Esophagus squamous epithelium (tissue), 5 donors: ENCODE measurements around the gene HOXA10. TPM values are rescaled to one million over a fixed set of nuclear protein-coding genes. Genes with fewer than 3 reads are reported as not detected.

Experiments
- DNase-seq: peaks from one replicate; lab custom pipeline; 2025; lab: John Stamatoyannopoulos, UW
- H3K27ac ChIP-seq, 4 donors: fragments of 200-600 bp; sonication (generic); one replicate each; pipeline ENCODE4 v1.5.1; 2016 to 2019; ENCODE audit warnings: mild to moderate bottlenecking in 1 of 4
- H3K27me3 ChIP-seq, 4 donors: fragments of 200-600 bp; sonication (generic); 1 replicate in 3 of 4; 2 replicates in 1 of 4; pipeline versions ENCODE4 v1.5.1 to v1.6.0; 2017 to 2021; ENCODE audit warnings: antibody characterized with exemption in 1 of 4
- H3K36me3 ChIP-seq, 3 donors: fragments of 200-600 bp; sonication (generic); one replicate each; pipeline ENCODE4 v1.5.1; 2016 to 2019
- H3K4me1 ChIP-seq, 3 donors: fragments of 200-600 bp; sonication (generic); one replicate each; pipeline ENCODE4 v1.5.1; 2017 to 2019
- H3K4me3 ChIP-seq, 4 donors: fragments of 200-600 bp; sonication (generic); 1 replicate in 3 of 4; 2 replicates in 1 of 4; pipeline ENCODE4 v1.5.1; 2016 to 2019; ENCODE audit warnings: mild to moderate bottlenecking in 2 of 4, moderate library complexity in 1 of 4
- H3K9me3 ChIP-seq, 3 donors: fragments of 200-600 bp; sonication (generic); one replicate each; pipeline ENCODE4 v1.5.1; 2016 to 2019
- CTCF ChIP-seq, 6 experiments: fragments of 450-650 bp in 4 of 6; fragments of 200-600 bp in 2 of 6; sonication (generic) in 2 of 6; IDR thresholded peaks; one replicate each; pipeline ENCODE4 v1.5.1; 2016 to 2019; ENCODE audit warnings: antibody characterized with exemption in 6 of 6, mild to moderate bottlenecking in 4 of 6, moderate library complexity in 4 of 6
- POLR2A ChIP-seq, 4 donors: fragments of 450-650 bp; IDR thresholded peaks; one replicate each; pipeline ENCODE4 v1.6.1; 2017; ENCODE audit warnings: antibody characterized with exemption in 4 of 4, mild to moderate bottlenecking in 4 of 4, moderate library complexity in 3 of 4
- WGBS, 2 donors: methylation state at CpG; one replicate each; pipeline ENCODE4 v1.1.5; 2018; 5-methylcytosine and 5-hydroxymethylcytosine counted together
- intact Hi-C: fragments of 100-400 bp; cut with DNase I; formaldehyde crosslinking; loops from one replicate; pipeline ENCODE4 v1.15.0; 2022
- total RNA-seq, 4 donors: library from RNA; depleted of rRNA; stranded (reverse); fragments of >200 nt; gene quantifications; one replicate each; pipeline ENCODE4 v1.1.0, GENCODE V29; 2016
- donor health status: DM: yes; HTN: yes; CAD: no.

HOXA10 gene
- total RNA-seq, 4 donors from 2014 or later = not detected

DNA sequence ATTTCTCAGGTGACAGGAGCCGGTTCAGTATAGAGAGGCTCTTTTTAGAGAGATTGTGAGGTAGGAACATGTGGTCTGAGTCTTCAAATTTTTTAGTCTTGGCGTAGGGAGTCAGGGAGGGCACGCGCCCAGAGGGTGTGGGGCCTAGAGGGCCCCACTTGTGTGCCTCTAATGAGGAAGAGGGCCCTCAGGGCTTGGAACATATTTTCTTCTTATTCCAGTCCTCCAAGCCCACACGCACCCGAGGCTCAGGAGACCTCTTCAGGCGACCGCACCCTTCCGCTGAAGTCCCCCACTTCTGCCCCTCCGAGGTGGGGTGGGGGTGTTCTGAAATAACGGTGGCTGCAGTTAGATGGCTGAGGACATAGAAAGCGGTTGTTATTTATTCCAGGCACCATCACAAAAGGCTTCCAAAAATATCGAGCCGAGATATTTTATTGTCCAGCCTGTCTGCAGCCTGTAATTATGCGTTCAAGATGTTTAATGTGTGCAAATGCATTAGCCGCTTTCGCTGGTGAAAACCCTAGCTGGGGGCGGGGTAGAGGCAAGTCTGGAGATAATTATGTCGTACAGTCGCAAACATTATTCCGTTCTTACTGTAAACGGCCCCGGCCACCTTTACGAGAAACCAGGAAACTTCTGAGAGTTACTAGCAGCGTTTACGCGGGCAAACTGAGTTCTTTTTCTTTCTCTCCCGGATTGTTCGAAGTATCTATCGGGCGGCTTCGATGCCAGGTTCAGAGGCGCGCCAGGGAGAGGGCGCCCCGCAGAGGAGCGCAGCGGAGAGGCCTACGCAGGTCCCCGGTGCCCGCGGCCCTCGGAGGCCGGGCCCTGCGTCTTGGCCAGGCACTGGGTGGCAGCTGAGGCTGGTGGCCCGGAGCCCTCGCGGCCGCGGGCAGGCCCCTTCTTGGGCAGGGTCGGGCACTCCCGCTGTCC is 38.6 kb upstream of the HOXA10 start:
- TF ChIP-seq CTCF (IDR thresholded peaks at IDR 0.05) = no peak
- TF ChIP-seq POLR2A (IDR thresholded peaks at IDR 0.05) = no peak
- 12 to 22% methylated on average over 19 to 24 of the region's 52 CpGs for WGBS, 2 donors
- peak overlapping the region in 1 of 4 donors; percentile 10 for H3K4me3 ChIP-seq
- H3K27me3 ChIP-seq = peaks cover 13 to 100% (median 44%) of the 10 kb centered on the region in 4 donors
- H3K9me3 ChIP-seq = no peaks in the 10 kb centered on the region
- no peaks in the 10 kb centered on the region for H3K36me3 ChIP-seq
- intact Hi-C loops = loop anchor here (5.0 kb wide), 1 partner anchor 370 kb away; no protein-coding TSS in a partner anchor
- DNase-seq = no peak
- no peak overlapping the region for H3K27ac ChIP-seq
- peaks cover 7 to 19% (median 10%) of the 10 kb centered on the region in 3 donors for H3K4me1 ChIP-seq

GRCh38 chr7:27211764-27212204 is 37.7 kb upstream of the HOXA10 start:
- Histone ChIP-seq H3K9me3 (no peaks in the 10 kb centered on the region), H3K4me3 (no peak overlapping the region), H3K36me3 (no peaks in the 10 kb centered on the region), H3K4me1 (peaks cover 7 to 19% (median 10%) of the 10 kb centered on the region in 3 donors), H3K27me3 (peaks cover 13 to 100% (median 50%) of the 10 kb centered on the region in 4 donors), H3K27ac (no peak overlapping the region)
- no peak for DNase-seq
- TF ChIP-seq POLR2A (IDR thresholded peaks at IDR 0.05) (no peak), CTCF (IDR thresholded peaks at IDR 0.05) (no peak)
- 47 to 53% methylated on average over 3 of the region's 3 CpGs for WGBS, 2 donors
- intact Hi-C loops = loop anchor here (5.0 kb wide), 1 partner anchor 371 kb away; no protein-coding TSS in a partner anchor

- 71 to 83% methylated on average over 1 of the region's 1 CpG for WGBS, 2 donors
- intact Hi-C loops = loop anchor here (5.0 kb wide), 1 partner anchor 371 kb away; no protein-coding TSS in a partner anchor
- H3K27ac ChIP-seq = no peak overlapping the region
- H3K4me3 ChIP-seq = no peak overlapping the region
- TF ChIP-seq POLR2A (IDR thresholded peaks at IDR 0.05) = no peak
- no peak for TF ChIP-seq CTCF (IDR thresholded peaks at IDR 0.05)
- peaks cover 14 to 100% (median 56%) of the 10 kb centered on the region in 4 donors for H3K27me3 ChIP-seq
- H3K4me1 ChIP-seq = peaks cover 7 to 19% (median 10%) of the 10 kb centered on the region in 3 donors
- H3K36me3 ChIP-seq = no peaks in the 10 kb centered on the region
- no peak for DNase-seq
- no peaks in the 10 kb centered on the region for H3K9me3 ChIP-seq
These were observed 36.9 kb upstream of the HOXA10 start for GRCh38 chr7:27211084-27211446.

GRCh38 chr7:27210441-27211083 is 36.4 kb upstream of the HOXA10 start:
- H3K27me3 ChIP-seq = peaks cover 19 to 100% (median 61%) of the 10 kb centered on the region in 4 donors
- no peaks in the 10 kb centered on the region for H3K36me3 ChIP-seq
- intact Hi-C loops = loop anchor here (5.0 kb wide), 1 partner anchor 372 kb away; no protein-coding TSS in a partner anchor
- H3K4me3 ChIP-seq = peak overlapping the region in 3 of 4 donors; percentile 9 to 53 (median 29)
- peaks cover 7 to 19% (median 11%) of the 10 kb centered on the region in 3 donors for H3K4me1 ChIP-seq
- no peaks in the 10 kb centered on the region for H3K9me3 ChIP-seq
- no peak overlapping the region for H3K27ac ChIP-seq
- WGBS, 2 donors = 7 to 15% methylated on average over 23 to 28 of the region's 32 CpGs
- DNase-seq = no peak
- TF ChIP-seq CTCF (IDR thresholded peaks at IDR 0.05) (peak; percentile 28 to 79 (median 57)), POLR2A (IDR thresholded peaks at IDR 0.05) (no peak)
